Measurements from ENCODE around the gene SSBP3. TPM values are rescaled to one million over a fixed set of nuclear protein-coding genes. Genes with fewer than 3 reads are reported as not detected.

The SSBP3 gene
- total RNA-seq, 4 donors from 2014 or later: 26.4 to 49.5 (median 37.1) TPM

GRCh38 chr1:54259546-54260140 lies 146.6 kb downstream of the SSBP3 start:
- no peaks in the 10 kb centered on the region for H3K27me3 ChIP-seq
- DNase-seq (ENCODE audit: low spot score in 2 of 2): no peak
- 71% methylated on average over 16 of the region's 16 CpGs for WGBS
- no peak overlapping the region for H3K4me3 ChIP-seq
- TF ChIP-seq POLR2AphosphoS5 (IDR thresholded peaks at IDR 0.05) (no peak), CTCF (IDR thresholded peaks at IDR 0.05) (no peak), EP300 (IDR thresholded peaks at IDR 0.05) (no peak), POLR2A (IDR thresholded peaks at IDR 0.05) (no peak)
- no peaks in the 10 kb centered on the region for H3K36me3 ChIP-seq
- peaks cover 11% of the 10 kb centered on the region for H3K4me1 ChIP-seq
- H3K9me3 ChIP-seq: no peaks in the 10 kb centered on the region
- no peak overlapping the region for H3K27ac ChIP-seq

GRCh38 chr1:54257876-54258275 lies 148.3 kb downstream of the SSBP3 start:
- Histone ChIP-seq H3K36me3 (no peaks in the 10 kb centered on the region), H3K9me3 (no peaks in the 10 kb centered on the region), H3K27me3 (no peaks in the 10 kb centered on the region), H3K4me1 (peaks cover 14% of the 10 kb centered on the region), H3K4me3 (no peak overlapping the region), H3K27ac (no peak overlapping the region)
- 95% methylated on average over 23 of the region's 23 CpGs for WGBS
- TF ChIP-seq CTCF (IDR thresholded peaks at IDR 0.05) (no peak), POLR2A (IDR thresholded peaks at IDR 0.05) (no peak)
- no peak for DNase-seq (ENCODE audit: low spot score in 2 of 2)

GRCh38 chr1:54257346-54257620 lies 148.9 kb downstream of the SSBP3 start:
- 86% methylated on average over 10 of the region's 10 CpGs for WGBS
- TF ChIP-seq POLR2AphosphoS5 (IDR thresholded peaks at IDR 0.05) (no peak), CTCF (IDR thresholded peaks at IDR 0.05) (no peak), EP300 (IDR thresholded peaks at IDR 0.05) (no peak)
- Histone ChIP-seq H3K27ac (no peak overlapping the region), H3K4me3 (no peak overlapping the region), H3K4me1 (peaks cover 14% of the 10 kb centered on the region), H3K27me3 (no peaks in the 10 kb centered on the region), H3K36me3 (no peaks in the 10 kb centered on the region), H3K9me3 (no peaks in the 10 kb centered on the region)
- no peak for DNase-seq (ENCODE audit: low spot score in 2 of 2)

GRCh38 chr1:54256522-54257345 lies 149.5 kb downstream of the SSBP3 start:
- DNase-seq (ENCODE audit: low spot score in 2 of 2): no peak
- no peak overlapping the region for H3K27ac ChIP-seq
- TF ChIP-seq EP300 (IDR thresholded peaks at IDR 0.05): no peak
- no peak for TF ChIP-seq CTCF (IDR thresholded peaks at IDR 0.05)
- TF ChIP-seq POLR2AphosphoS5 (IDR thresholded peaks at IDR 0.05): no peak
- no peak for TF ChIP-seq POLR2A (IDR thresholded peaks at IDR 0.05)
- no peaks in the 10 kb centered on the region for H3K27me3 ChIP-seq
- H3K36me3 ChIP-seq: peaks cover 3% of the 10 kb centered on the region
- H3K4me1 ChIP-seq: peaks cover 14% of the 10 kb centered on the region
- H3K4me3 ChIP-seq: no peak overlapping the region
- WGBS: 93% methylated on average over 13 of the region's 13 CpGs
- H3K9me3 ChIP-seq: no peaks in the 10 kb centered on the region

- no peak for DNase-seq (ENCODE audit: low spot score in 2 of 2)
- TF ChIP-seq POLR2A (IDR thresholded peaks at IDR 0.05) (no peak), POLR2AphosphoS5 (IDR thresholded peaks at IDR 0.05) (no peak), CTCF (IDR thresholded peaks at IDR 0.05) (no peak), EP300 (IDR thresholded peaks at IDR 0.05) (no peak)
- 87% methylated on average over 8 of the region's 9 CpGs for WGBS
- Histone ChIP-seq H3K9me3 (no peaks in the 10 kb centered on the region), H3K4me1 (peaks cover 22% of the 10 kb centered on the region), H3K4me3 (no peak overlapping the region), H3K27me3 (no peaks in the 10 kb centered on the region), H3K27ac (no peak overlapping the region), H3K36me3 (peaks cover 17% of the 10 kb centered on the region)
These were observed 151.0 kb downstream of the SSBP3 start for GRCh38 chr1:54255026-54255702.

Data from suprapubic skin (tissue), 4 donors.